Medulla oblongata (tissue), 1 donor: ENCODE measurements around the gene KCTD19.

Experiments used
- DNase-seq: peaks from one replicate; pipeline ENCODE4 v3.0.0-alpha.2; 2015; ENCODE audit errors: extremely low spot score

KCTD19 gene

DNA sequence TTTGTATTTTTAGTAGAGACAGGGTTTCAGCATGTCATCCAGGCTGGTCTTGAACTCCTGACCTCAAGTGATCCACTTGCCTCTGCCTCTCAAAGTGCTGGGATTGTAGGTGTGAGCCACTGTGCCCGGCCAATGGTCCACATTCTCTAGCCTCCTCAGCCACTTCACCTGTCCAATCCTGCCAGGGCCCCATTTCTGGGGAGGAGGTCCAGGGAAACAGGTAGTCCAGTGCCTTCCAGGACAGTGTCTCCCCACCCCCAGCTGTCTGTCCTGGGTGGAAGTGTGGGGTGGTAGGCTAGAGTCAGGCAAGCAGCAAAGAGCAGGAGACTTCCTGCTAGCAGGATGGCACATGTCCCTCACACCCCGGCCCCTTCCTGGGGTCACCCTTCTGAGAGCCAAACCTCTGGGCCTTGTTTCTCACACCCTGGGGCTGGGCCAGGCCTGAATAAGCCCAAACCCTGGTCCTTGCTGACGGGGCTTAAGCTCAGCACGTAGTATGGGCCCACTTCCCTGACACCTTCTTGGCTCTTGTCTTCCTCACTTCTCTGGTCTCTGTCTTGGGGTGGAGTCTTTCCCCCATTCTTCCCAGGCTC lies 84.3 kb downstream of the KCTD19 start:
- no peak for DNase-seq

DNA sequence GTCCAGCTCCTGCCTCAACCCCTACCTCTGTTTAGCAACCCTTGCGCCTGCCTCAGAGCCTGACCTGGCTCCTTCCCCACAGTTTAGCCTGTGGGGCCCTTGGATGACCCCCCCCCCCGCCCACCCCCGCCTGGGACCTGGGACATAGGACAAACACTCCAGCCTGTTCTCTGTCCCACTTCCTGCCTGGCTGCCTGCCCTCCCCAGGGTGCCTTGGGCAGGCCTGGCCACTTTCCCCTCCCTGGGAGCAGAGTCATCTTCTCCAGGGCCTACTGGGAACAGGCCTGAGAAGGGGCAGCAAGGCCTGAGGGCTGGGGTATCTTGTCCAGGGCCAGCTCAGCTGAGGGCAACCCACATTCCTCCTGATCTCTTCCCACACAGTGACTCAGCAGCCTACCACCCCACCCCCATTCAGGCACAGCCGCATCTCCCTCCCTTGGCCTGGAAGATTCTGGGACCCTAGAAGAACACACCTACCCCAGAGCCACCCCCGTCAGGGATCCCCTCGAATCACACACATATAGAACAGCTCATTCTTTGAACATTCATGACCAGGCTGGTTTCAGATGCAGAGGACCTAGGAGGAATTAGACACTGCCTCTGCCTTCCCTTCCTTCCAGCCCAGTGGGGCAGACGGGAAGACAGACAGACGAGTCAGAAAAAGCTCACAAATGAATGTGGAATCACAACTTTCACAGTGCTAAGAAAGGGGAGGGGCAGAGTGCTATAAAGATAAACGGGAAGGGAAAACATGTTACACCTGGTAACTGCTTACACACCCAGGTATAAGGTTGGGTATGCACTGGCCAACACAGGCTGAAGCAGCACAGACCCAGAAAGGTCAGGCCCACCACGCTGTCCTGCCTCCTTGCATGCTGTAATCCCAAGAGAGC lies 85.3 kb downstream of the KCTD19 start:
- no peak for DNase-seq

DNA sequence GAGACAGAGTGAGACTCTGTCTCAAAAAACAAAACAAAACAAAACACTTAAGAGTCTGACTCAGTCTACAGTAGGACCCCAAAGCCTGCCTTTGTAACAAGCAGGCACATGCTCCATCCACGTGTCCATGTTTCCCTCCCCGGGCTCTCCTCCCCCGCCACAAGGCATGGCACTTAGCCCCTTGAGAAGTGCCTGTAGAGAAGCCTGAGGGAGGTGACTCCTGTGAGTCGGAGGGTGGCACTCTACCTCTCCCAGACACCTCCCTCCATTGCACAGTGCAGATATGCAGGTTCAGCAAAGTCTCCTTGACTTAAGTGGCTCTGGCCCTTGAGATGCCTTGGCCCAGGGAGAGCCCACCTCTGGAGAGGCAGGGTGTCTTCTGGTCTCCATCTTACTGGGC lies 86.0 kb downstream of the KCTD19 start:
- no peak for DNase-seq
